HG02759 (cell line): ENCODE results near the gene PRKAG3.
"Not testable (repeated sequence)": the region's sequence is repeated elsewhere in the genome, so short reads cannot be mapped to it uniquely, and the experiment has no call there.

ENCODE experiments used
- ATAC-seq: cut with Tn5 transposase; IDR thresholded peaks from one replicate; pipeline ENCODE4 v1.9.1; 2021; ENCODE audit warnings: mild to moderate bottlenecking, moderate library complexity; ENCODE audit not compliant: unreplicated experiment

The PRKAG3 gene

DNA sequence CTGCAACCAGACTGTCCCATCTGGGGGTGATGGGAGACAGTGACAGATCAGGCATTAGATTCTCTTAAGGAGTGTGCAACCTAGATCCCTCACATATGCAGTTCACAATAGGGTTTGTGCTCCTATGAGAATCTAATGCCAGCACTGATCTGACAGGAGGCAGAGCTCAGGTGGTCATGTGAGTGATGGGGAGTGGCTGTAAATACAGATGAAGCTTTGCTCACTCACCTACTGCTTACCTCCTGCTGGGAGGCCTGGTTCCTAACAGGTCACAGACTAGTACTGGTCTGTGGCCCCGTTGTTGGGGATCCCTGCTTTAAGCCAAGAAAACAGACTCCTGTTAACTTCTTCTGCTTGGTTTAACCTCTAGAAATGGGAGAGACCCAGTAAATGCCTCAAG, 46.5 kb downstream of the PRKAG3 start:
- ATAC-seq: no peak

DNA sequence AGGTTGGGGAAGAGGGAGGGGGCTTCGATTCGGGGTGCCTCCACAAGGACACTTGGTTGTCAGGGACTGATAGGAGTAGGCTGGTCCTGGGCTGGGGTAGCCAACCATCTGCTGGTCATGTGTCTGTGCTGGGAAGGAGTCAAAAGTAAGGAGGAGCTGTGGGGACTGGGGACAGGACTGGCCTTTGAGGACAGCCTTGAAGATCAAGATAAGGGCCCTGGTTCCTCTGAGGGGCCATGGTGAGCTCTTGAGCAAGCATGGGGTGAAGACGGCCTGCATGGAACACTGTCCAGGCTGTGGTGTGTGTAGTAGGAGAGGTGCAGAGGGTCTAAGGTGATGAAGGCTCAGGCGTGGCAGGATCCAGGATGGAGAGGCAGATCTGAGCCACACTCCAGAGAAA, 47.9 kb downstream of the PRKAG3 start:
- no peak for ATAC-seq

DNA sequence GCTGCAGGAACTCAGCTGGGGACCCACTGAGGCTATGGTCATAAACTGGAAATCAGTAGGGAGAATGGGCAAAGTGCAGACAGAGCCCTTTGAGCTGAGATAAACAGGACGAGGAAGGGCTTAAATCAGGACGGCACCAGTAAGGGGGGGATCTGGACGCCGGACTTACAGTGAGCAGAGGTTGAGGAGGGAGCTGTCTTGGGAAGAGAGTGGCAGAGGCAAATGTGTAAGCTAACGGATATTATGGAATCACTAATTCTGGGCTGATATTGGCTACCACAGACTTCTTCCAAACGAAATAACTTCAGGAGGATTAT, 49.1 kb downstream of the PRKAG3 start:
- ATAC-seq: no peak

DNA sequence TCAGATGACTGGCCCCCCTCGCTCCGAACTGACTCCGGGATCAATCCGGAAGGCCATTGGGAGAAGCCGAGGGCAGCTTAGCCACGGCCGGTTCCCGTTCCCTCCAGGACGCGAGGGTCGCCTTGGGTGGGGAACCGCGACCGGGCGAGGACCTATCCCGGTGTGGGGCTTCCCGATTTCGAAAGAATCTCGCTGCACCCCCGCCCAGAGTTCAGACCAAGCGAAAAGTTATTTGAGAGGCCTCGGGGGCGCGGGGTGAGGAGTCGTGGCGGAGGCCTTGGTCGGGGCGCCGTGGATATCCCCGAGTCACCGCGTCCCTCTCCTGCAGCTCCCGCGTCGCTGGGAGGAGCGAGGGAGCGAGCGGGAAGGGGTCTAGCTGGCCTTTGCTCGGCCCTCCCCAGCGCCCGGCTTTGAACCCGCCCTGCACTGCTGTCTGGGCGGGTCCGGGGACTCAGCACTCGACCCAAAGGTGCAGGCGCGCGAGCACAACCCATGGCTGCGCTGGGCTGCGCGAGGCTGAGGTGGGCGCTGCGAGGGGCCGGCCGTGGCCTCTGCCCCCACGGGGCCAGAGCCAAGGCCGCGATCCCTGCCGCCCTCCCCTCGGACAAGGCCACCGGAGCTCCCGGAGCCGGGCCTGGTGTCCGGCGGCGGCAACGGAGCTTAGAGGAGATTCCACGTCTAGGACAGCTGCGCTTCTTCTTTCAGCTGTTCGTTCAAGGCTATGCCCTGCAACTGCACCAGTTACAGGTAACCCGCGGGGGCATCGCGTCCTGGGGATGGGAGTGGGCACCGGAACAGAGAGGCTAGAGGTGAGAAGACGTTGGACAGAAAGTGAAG, 49.7 kb downstream of the PRKAG3 start, which contains the start of gene CYP27A1:
TSS of gene CYP27A1 (plus strand) at position 457 of the 837 bp plus-strand sequence. CDS start at position 493, 36 bp downstream.
- ATAC-seq: no peak

DNA sequence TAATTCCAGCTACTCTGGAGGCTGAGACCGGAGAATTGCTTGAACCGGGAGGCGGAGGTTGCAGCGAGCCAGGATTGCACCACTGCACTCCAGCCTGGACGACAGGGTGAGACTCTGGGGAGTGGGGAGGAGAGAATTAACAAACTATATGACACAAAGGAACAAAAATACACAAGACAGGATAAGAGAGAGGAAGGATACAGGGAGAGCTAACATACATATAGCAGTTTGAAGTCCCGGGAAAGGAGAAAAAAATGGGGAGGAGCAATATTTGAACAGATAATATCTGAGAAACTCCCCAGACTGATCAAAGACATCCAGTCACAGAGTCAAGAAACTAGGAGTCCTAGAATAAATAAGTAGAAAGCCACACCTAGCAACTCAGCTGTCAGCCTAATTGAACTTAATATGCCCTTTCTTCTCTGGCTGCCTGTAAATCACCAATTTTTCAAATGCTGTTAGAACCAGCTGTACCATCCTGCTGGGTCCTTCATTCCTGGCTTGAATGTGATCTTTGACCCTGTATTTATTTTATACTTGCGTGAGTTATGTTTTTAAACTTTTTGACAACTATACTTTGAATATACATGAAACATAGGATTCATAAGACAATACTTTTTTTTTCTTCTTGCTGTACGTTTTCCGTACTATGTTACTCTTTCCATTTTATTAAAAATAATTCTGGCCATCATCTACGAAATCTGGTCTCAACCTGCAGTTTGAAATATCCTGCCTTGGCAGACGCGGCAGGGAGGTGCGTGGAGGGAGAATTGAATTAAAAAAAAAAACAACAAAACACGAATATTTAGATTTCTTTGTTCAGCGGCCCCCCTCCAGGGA, 50.5 kb downstream of the PRKAG3 start:
- no peak for ATAC-seq

DNA sequence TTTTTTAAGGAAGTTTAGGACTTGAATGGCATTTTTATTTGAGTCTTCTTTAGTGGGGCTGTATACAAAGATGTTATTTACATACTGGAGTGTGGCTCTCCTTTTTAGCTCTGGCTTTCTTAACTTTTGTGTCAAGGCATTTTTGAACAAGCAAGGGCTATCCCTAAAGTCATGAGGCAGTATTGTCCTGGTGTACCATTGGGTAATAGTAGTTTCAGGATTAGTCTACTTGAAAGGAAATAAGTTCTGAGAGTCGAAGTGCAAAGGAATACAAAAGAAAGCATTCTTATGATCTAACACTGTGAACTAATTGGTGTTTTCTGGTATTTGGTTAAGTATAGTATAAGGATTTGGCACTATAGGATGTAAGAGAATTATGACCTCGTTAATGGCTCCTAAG, 51.6 kb downstream of the PRKAG3 start:
- ATAC-seq: no peak

DNA sequence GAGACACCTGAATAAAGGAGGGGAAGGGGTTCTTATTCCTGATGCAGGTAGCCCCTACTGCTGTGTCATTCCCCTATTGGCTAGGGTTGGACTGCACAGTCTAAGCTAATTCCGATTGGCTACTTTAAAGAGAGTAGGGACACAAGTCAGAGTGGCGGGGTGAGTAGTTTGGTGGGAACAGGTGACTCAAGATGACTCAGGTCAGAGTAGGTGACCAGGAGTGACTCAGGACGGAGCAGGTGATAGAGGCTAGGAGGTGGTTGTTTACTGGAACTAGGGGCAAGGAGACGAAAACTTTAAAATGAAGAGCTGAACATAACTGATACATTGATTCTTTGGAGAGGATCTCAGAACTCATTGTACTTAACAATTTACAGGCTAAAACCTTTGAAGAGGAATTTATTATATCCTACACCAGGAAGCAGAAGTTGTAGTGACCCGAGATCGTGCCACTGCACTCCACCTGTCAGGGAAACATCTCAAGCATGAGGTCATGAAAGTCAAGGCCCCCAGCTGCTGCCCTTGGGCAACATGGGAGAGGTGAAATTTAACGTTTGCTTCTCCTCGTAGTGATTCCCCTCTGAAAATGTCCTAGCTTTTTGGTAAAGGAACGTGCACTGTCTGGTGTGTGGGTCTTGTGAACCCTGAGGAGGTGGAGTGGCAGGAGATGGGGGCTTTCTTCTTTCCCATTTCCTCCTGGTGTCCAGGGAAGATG, 54.2 kb downstream of the PRKAG3 start:
- ATAC-seq: no peak

DNA sequence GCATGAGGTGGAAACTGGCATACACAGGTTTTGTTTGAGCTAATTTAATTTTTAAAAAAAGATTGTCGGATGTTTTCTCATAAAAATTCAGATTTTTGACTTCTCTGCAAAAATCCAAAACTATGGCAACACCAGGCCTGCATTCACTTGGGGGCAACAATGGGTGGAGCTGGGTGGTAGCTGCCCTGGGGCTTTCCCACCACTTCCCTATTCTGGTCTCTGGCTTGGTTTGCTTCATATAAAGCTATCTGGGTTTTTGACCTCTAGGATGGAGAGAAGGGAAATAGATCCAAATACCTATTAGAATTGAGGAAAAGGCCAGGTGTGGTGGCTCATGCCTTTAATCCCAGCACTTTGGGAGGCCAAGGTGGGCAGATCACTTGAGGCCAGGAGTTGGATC, 55.1 kb downstream of the PRKAG3 start:
- ATAC-seq: no peak

DNA sequence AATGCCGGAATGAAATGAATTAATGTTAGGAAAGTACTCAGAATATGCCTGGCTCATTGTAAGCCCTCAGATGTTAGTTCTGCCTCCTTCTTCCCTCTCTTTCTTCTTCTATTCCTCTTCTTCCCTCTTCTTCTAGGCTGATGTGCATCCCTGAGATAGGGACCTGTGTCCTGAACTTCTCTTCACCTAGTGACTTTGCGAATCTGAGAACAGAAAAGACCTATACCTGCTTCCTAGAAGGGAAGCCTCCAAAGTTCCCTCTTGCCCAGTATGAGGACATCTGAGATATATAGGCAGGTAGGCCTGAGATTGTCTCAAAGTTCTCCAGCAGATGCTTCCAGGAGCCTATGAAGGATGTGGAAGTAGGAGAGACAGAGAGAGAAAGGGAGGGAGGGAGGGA, 57.7 kb downstream of the PRKAG3 start:
- no peak for ATAC-seq

DNA sequence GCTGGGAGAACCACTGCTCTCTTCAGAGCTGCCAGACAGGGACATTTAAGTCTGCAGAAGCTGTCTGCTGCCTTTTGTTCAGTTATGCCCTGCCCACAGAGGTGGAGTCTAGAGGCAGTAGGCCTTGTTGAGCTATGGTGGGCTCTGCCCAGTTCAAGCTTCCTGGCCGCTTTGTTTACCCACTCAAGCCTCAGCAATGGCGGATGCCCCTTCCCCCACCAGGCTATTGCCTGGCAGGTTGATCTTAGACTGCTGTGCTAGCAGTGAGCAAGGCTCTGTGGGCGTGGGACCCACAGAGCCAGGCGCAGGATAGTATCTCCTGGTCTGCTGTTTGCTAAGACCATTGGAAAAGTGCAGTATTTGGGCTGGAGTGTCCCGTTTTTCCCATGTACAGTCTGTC, 58.8 kb downstream of the PRKAG3 start:
- ATAC-seq: not testable (repeated sequence)
